Jurkat, Clone E6-1 (cell line): Measurements from ENCODE around the gene GRP. TPM values are rescaled to one million over a fixed set of nuclear protein-coding genes. Genes with fewer than 3 reads are reported as not detected.

Source experiments
- DNase-seq: peaks from one replicate; pipeline ENCODE4 v3.0.0-alpha.2; 2011; ENCODE audit warnings: low read depth, low spot score
- H3K4me3 ChIP-seq: 2 replicates; pipeline ENCODE4 v1.5.1; 2011; ENCODE audit warnings: mild to moderate bottlenecking, low read length, control low read depth, moderate library complexity
- polyA plus RNA-seq: library from polyadenylated mRNA; unstranded; fragments of >200 nt; gene quantifications from one replicate; pipeline ENCODE4 v1.2.1, GENCODE V29; 2012; ENCODE audit warnings: missing spikeins; ENCODE audit not compliant: insufficient read length, insufficient read depth

The GRP gene
- polyA plus RNA-seq = not detected

DNA sequence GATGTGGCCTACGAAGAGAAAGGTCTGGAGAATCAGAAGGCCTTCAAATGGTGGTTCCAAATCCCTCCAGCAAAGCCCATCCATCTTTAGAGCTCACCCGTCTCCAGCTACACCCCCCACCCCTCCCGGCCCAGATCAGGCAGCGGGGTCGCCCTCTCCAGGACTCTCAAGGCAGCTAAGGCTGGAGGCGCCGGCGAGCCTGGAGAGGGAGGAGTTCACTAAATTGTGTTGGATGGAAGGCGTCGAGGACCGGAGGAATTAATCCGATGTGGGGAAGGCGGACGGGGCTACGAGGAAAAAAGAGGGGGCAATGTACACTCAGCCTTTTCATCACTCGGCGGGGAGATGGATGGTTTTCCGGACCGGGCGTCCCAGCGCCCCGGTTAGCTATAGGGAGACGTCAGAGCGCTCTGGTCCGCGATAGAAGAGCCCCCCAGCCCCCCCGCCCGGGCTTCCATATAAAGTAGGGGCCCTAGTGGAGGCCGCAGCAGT, at the start of gene GRP:
Gene GRP (plus strand): TSS at position 487 of the 492 bp plus-strand sequence. CDS start 108 bp downstream, outside the sequence.
- H3K4me3 ChIP-seq = no peak within 1 kb of the TSS
- no peak for DNase-seq

DNA sequence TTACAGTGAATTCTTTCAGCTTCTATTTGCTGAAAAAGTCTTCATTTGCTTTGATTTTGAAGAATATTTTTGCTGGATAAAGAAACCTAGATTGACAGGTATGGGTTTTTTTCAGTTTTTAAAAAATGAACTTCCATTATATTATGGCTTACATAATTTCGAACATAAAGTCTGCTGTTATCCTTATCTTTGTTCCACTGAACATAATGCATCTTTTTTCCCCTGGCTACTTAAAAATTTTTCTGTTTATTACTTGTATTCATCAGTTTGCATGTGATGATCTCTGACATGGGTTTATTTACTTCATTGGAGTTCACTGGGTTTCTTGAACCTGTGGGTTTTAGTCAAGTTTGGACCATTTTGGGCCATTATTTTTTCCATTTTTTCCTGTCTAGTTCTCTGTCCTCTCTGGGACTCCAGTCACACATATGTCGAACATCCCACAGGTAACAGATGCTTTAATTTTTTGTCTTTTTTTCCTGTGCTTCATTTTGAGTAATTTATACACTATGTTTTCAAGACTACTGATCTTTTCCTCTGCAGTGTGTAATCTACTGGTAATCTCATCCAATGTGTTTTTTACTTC, 47.2 kb upstream of the GRP start:
- no peak overlapping the region for H3K4me3 ChIP-seq
- no peak for DNase-seq

DNA sequence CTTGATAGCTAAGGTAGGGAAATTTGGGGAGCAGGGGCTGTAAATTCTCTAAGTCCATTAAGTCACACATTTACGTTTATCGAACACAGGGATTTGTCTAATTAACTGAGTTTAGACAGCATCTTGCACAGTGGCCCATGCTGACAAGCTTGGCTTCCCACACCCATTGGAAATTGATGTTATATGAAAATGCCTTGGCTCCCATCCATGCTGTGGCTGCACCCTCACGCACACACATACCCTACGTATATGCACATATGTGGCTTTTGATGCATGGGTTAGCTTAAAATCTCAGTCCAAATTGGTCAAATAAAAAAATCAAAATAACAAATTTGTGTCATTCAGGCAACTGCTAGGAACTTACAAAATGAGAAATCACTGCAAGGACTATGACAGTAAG, 42.5 kb upstream of the GRP start:
- no peak overlapping the region for H3K4me3 ChIP-seq
- DNase-seq = no peak

DNA sequence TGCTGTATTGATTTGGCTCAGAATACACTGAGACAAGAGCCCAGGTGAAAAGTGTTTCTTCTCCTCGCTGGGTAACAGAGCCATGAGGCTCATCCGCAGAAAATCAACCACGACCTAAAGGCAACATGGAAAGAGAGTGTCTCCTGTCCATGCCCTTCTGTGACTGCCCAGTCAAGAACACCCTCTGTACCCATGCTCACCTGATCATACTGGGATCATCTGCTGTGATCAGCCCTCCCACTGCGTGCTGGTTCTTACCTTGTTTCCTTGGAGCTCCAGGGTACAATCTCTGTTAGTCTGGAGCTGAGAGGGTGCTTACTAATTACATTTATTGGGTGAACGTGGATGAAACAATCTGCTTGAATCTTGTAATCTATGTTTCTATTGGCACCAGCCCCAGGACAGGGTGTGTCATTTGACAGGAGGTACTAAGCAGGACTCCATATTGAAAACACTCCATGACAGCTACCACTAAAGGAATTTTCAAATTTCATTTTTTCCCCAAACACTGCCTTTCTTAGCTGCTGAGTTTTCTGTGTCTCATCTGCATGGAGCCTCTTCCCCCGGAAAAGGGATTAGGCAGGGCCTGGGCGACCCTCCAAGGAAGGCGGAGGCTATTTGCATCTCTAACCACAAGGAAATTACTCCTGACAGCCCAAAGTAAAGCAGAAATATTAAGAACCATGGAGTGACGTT, 39.7 kb upstream of the GRP start:
- DNase-seq = no peak
- H3K4me3 ChIP-seq = no peak overlapping the region

DNA sequence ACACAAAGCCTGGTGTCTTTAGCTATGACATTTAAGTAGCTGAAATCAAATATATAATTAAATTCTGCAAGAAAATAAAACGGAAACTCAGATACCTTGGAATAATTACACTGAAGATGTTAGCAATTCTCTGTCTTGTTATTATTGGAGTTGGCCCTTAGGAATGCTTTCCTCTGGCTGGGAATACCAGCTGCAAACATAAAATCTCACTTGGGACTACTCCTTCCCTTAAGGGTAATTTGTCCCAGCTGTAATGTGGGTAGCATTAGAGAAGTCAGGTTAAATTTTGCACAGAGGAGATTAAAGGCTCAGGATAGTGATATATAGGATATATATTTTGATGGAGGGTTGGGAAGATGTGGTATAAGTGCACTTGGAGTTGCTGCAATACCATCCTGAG, 37.3 kb upstream of the GRP start:
- no peak for DNase-seq
- H3K4me3 ChIP-seq = no peak overlapping the region

DNA sequence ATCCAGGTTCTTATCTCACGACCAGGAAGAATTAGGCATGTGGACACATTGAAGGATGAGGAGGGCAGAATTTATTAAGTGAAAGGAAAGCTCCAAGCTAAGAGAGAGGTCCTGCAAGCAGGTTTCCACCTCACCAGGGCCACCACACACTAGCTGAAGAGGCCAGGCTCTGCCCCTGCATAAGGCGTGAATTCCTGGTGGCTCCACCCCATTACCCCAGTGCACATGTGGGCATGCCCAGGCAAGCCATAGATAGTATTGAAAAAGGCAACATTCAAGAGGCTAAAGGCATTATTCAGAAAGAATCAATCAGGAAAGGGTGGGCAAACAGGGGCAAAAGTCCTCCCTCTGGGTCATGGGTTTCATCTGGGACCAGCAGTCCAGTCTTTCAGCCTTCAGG, 30.9 kb upstream of the GRP start:
- DNase-seq = no peak

DNA sequence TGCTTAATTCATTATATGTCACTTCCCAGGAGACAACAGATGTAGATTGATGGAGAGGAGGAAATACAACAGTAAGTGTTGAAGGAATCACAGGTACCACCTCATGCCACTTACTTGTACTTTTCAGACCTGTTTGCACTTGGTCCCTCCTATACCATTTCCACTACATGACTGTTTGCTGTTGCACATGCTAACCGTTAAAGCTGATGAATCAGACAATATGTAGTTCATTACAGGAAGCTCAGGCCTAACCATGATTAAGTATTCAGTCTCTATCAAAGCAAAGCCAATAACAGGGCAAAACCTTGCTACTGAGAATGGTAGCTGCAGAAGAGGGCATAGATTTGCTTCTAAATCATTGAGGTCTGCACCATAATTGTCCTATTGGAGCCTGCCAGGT, 30.2 kb upstream of the GRP start:
- DNase-seq = no peak
- no peak overlapping the region for H3K4me3 ChIP-seq

More for the DNA sequence above, 30.9 kb upstream of the GRP start:
- H3K4me3 ChIP-seq = no peak overlapping the region

DNA sequence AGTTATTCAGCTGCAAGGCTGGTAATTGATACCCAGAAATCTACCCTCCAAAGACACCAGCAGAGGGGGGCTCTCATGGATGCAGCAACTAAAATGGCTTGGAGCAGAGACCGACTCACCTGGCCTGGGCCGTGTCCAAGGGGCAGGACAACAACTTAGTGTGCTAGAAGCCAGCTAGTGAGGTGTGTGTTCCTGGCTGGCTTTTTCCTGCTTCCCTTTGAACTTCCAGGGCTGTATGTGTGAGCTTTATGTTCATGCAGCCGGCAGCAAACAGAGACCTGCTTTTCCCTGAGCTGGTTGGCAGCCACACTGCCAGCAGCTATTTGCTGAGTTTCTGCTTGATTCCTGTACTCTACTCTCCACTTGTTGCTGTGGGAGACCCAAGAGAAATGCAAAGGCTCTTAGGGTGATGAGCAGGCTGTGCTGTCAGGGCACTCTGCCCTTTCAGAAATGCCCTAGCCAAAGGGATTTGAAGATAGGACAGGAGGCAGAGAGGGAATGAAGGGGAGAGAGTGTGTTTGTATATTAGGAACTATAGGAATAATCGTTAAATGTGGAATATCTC, 23.7 kb upstream of the GRP start:
- no peak overlapping the region for H3K4me3 ChIP-seq
- DNase-seq = no peak

DNA sequence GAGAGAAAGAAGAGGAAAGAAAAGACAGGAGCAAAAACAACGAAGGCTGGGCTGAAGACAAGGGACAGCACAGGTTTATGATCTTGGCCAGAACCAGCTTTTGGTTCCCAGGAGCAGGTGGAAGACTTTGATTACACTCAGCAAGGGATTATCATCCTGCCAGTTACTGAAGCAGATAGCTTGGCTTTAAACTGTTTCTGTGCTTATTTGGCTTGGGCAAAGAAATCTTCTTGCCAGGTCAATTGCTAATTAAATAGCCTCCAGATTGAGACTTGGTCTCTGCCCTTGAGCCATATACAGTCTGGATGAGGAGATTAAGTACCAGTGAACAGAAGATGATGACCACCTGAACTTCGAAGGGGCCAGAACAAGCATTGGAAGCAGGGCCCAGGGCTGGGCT, 22.3 kb upstream of the GRP start:
- no peak overlapping the region for H3K4me3 ChIP-seq

DNA sequence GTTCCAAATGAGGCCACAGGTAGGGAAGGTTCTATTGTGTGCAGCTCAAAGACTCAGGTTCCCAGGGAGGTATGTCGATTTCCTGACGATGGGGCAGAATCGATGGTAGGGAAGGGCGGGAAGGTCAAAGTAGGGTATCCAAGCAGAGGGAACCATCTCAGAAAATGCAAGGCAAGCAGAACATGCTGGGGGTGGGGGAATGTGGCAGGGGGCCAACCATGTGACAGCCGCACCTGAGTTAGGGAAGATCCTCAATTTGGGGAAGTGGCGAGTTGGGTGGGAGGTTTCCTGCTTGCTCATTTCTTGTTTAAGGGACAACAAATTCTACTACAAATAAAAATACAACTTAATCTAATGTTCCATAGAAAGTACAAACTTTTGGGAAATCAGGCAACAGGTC, 21.7 kb upstream of the GRP start:
- no peak for DNase-seq
- no peak overlapping the region for H3K4me3 ChIP-seq

More for the DNA sequence above, 22.3 kb upstream of the GRP start:
- DNase-seq = no peak

DNA sequence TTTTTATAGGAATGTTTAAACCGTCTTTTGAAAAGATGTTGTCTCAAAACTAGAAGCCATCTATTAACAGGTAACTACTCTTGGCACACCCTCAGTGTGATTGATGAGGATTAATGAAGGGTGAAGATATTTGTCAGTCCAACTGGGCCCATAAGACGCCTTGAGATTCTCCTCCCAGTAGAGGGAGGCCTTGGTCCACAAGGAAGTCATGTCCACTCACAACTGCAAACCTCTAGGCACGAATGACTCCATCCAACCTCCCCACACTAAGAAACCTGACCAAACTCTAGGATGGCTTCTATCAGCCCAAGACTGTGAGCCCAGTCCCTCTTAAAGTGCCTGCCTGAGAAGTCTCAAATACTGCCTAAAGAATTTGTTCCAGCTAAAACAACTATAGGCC, 19.2 kb upstream of the GRP start:
- no peak for DNase-seq

DNA sequence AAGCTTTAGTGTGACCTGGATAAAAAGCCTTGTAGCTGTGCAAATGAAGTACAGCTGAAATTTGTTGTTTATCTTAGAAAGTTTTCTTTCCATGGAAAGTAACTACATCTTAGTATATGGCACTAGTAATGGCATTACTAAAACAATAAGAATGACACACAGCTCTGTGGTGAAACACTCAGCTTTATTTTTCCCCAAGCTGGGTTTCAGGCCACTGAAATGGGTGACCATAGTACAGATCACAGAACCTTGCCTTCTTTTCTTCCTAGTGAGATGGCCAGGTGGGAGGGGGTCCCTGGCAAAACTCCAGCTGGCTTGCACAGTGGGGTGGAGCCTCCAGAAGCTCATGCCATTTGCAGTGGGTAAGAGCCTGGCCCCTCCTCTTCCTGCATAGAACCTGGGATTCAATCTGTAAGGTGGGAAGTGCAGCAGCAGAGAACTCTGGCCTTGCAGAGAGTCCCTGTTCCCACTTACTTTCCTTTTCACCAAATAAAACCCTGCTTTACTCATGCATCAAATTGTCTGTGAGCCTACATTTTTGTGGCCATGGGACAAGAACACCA, 17.6 kb upstream of the GRP start:
- no peak overlapping the region for H3K4me3 ChIP-seq

More for the DNA sequence above, 19.2 kb upstream of the GRP start:
- no peak overlapping the region for H3K4me3 ChIP-seq

DNA sequence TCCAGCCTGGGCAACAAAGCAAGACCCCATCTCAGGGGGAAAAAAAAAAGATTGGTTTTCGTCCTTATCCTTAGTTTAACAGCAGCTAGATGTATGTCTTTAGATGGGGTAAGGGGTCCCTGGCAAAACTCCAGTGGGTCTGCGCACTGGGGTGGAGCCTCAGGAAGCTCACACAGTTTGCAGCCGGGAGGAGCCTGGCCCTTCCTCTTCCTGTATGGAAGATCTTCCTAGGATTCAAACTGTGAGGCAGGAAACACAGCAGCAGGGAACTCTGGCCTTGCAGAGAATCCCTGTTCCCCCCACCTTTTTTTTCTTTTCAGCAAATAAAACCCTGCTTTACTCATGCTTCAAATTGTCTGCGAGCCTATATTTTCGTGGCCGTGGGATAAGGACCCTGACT, 12.5 kb upstream of the GRP start:
- H3K4me3 ChIP-seq = no peak overlapping the region
- DNase-seq = no peak

More for the DNA sequence above, 17.6 kb upstream of the GRP start:
- DNase-seq = no peak

DNA sequence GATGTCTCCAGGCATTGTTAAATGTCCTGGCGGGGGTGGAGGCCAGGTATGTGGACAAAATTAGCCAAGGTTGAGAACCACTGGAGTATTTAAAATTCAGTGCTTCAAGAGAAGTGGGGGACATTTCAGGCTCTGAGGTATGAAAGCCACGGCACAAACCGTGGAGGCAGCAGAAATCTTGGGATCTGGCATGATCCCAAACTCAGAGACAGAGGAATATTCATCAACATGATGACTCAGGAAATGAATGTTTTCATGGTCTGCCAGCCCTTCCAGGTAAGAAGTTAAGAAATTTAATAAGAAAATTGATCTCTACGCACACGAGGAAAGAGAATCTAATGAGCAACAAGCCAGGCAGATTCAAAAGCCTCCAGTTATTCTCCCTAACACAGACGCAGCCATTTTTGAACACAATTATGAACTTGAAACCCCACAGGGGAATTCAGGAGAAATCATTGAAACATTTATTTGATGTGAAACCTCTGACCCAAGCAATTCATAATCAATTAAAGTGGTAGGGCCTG, 11.3 kb upstream of the GRP start:
- no peak overlapping the region for H3K4me3 ChIP-seq
- no peak for DNase-seq

DNA sequence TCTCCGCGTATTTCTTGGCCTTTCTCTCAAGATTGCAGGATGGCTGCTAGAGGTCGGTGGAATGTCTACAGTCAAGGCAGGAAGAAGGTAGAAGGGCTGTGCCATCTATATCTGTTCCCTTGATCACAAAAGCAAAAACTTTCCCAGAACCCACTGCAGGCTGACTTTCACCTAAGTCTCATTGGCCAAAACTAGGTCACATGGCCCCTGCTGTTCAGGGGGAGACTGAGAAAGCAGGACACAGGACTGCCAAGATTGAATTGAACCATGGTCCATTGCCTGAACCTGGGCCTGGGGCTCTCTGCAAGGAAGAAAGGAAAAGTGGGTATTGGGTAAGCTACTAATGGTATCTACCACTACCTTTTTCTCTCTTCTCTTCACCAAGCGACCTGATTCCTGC, 9.7 kb upstream of the GRP start:
- DNase-seq = no peak
- H3K4me3 ChIP-seq = no peak overlapping the region

DNA sequence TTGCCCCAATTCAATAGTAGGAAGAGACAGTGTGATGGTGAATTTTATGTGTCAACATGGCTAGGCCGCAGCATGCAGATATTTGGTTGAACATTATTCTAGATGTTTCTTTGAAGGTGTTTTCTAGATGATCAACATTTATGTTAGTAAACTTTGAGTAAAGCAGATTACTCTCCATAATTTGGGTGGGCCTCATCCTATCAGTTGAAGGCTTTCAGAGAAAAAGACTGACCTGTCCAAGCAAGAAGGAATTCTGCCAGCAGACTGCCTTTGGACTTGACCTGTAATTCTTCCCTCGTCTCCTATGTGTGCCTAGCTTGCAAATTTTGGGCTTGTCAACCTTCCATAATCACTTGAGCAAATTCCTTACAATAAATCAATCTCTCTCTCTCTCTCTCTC, 8.3 kb upstream of the GRP start:
- DNase-seq = no peak
- no peak overlapping the region for H3K4me3 ChIP-seq

DNA sequence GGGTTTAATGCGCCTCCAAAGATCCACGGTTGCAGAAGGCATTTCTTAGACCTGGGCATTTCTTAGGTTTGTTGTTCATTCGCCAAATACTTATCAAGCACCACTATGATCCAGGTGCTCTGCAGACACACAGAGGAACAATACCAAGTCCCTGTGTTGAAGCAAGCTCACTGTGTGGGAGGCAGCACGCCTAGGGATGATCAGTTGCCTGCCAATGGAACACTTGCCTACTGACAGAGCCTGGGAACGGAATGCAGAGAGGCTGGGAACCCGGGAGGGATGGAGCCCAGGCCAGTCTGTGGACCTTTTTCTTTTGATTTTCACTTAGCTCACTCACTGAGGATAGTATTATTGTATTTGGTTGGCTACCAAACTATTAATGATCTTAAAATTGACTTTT, 1.9 kb upstream of the GRP start:
- DNase-seq = no peak
- H3K4me3 ChIP-seq = no peak overlapping the region

DNA sequence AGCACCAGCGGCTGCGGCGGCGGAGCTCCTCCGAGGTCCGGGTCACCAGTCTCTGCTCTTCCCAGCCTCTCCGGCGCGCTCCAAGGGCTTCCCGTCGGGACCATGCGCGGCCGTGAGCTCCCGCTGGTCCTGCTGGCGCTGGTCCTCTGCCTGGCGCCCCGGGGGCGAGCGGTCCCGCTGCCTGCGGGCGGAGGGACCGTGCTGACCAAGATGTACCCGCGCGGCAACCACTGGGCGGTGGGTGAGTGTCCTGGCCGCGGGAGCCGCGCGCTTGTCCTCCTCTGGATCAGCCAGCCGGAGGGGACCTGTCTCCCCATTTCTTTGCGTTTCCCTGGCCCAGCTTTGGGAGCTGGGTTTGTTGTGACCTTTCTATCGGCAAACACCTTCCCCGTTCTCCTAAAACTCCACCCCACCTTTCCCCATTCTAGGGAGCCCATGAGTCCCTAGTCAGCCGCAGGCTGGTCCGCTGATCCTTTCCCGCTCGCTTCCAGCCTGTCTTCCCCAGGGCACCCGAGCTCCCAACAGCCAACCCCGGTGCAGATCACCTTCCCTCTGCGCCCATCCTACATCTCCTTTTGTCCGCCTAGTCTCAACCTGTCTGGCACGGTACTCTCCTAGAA, 316 bp downstream of the GRP start:
- DNase-seq = no peak

More for the DNA sequence above, 316 bp downstream of the GRP start:
- no peak overlapping the region for H3K4me3 ChIP-seq
